ENCODE data around the gene TDRD1. TPM values are rescaled to one million over a fixed set of nuclear protein-coding genes. Genes with fewer than 3 reads are reported as not detected.

TDRD1 gene
- total and polyA plus RNA-seq, 9 of the 15 experiments (the other 6 are each of a cell fraction or from before 2014, with no cell fraction given) = not detected

DNA sequence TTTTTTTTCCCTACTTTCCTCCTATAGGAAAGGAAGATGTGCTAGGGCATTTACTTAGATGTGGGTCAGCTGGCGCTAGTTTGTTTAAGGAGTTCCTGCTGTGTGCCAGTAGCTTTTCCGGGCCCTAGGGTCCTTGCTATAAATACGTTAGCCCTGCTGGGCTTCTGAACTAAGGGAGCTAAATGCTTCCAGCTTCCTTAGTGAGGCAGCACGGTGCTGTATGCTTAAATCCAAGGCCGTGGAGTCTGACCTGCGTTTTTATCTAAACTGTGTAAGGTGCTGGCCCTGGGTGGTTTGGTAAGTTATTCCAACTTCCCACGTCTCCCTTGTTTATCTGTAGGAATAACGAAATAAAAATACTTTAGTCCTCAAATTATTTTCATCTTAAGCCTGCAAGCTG, 594 bp downstream of the TDRD1 start (continued):
- TF ChIP-seq SAFB2 (IDR thresholded peaks at IDR 0.05; ENCODE audit: borderline replicate concordance, low read depth, low read length, severe bottlenecking) (no peak), GMEB1 (CRISPR knock-in tag; IDR thresholded peaks at IDR 0.05) (no peak), HNRNPK (IDR thresholded peaks at IDR 0.05; ENCODE audit: low read depth, low read length, poor library complexity, severe bottlenecking) (no peak), EGR1 (conservative IDR thresholded peaks at IDR 0.05) (no peak), ZNF436 (CRISPR knock-in tag; IDR thresholded peaks at IDR 0.05) (no peak), ZNF507 (tag; conservative IDR thresholded peaks at IDR 0.05) (no peak)

DNA sequence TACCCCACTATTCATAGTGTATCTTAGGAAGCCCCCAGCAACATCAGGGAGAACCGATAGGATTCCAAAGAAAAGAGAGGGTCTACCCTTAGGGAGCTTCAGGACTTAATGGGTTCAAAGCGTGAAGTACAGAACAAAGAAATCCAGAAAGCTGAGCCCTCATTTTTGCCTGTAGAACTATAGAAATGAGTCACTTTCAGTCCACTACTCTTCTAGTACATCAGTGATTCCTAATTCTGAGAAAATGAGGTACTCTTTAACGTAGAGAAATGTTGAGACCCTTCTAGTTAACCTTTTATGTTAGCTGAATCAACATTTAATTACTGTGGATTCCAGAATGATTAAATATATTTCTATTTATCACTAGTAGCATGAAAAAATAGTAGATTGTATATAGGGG, 1.8 kb downstream of the TDRD1 start:
- H3K36me3 ChIP-seq (ENCODE audit: control insufficient read depth, insufficient read depth, low read length) = no peaks in the 10 kb centered on the region
- no peak overlapping the region for H3K4me3 ChIP-seq
- POLR2A ChIA-PET = interaction anchor here (1.2 kb wide), 1 partner anchor 18 kb away, joined by 3 read pairs; no protein-coding TSS in a partner anchor
- DNase-seq (ENCODE audit: extremely low read depth in 1 of 4, low spot score in 3 of 4) = no peak
- ATAC-seq = no peak
- H3K4me1 ChIP-seq (replicated peaks in 1 of 2; ENCODE audit: control insufficient read depth in 2 of 2, insufficient read depth in 2 of 2, low read length in 2 of 2) = no peaks in the 10 kb centered on the region
- no peaks in the 10 kb centered on the region for H3K79me2 ChIP-seq (ENCODE audit: control insufficient read depth, insufficient read depth, low read length)
- no peaks in the 10 kb centered on the region for H3K9me1 ChIP-seq (ENCODE audit: control insufficient read depth, insufficient read depth, low read length)
- no peak overlapping the region for H3K27ac ChIP-seq (ENCODE audit: extremely low read depth, low read depth, low read length)
- no TSS peak for BruUV-seq (replicated peaks)
- in situ Hi-C loops (cut with MboI) = no loop called here
- FAIRE-seq = no peak
- intact Hi-C loops (cut with micrococcal nuclease) = no loop called here
- no peaks in the 10 kb centered on the region; a peak in 2 of 5 replicates for H3K27me3 ChIP-seq (ENCODE audit: control insufficient read depth in 2 of 2, insufficient read depth in 2 of 2, low read length in 2 of 2)
- no peak for TF ChIP-seq TCF7L2 (IDR thresholded peaks at IDR 0.05; ENCODE audit: low read depth, low read length)
- no peak for TF ChIP-seq ATF3 (IDR thresholded peaks at IDR 0.05)
- TF ChIP-seq ATF3 (CRISPR knock-in tag; conservative IDR thresholded peaks at IDR 0.05) = no peak
- no peak for TF ChIP-seq FOXA3 (CRISPR knock-in tag; conservative IDR thresholded peaks at IDR 0.05 in 1 of 2, IDR thresholded peaks at IDR 0.05 in 1 of 2)
- no peak for TF ChIP-seq MIER1 (IDR thresholded peaks at IDR 0.05; ENCODE audit: low read depth)
- no peak for TF ChIP-seq CBX8 (IDR thresholded peaks at IDR 0.05; ENCODE audit: borderline replicate concordance, extremely low read depth, low read depth, low read length, poor library complexity, severe bottlenecking)
- TF ChIP-seq MBD1 (CRISPR knock-in tag; IDR thresholded peaks at IDR 0.05) = no peak
- TF ChIP-seq POLR2B (IDR thresholded peaks at IDR 0.05; ENCODE audit: low read depth, partially characterized antibody) = no peak
- no peak overlapping the region for H3K4me2 ChIP-seq (ENCODE audit: insufficient read depth, low read length)
- H4K20me1 ChIP-seq (replicated peaks; ENCODE audit: control insufficient read depth, insufficient read depth, low read length) = no peaks in the 10 kb centered on the region
- CTCF ChIA-PET (ENCODE audit: low intra/inter-chr PET ratio) = no interaction called here
- no peak overlapping the region for H3K9ac ChIP-seq (ENCODE audit: insufficient read depth in 1 of 2, low read depth in 2 of 2, low read length in 2 of 2)
- H3K9me3 ChIP-seq (replicated peaks; ENCODE audit: control insufficient read depth, insufficient read depth, low read depth, low read length) = no peaks in the 10 kb centered on the region
- WGBS (ENCODE audit: insufficient coverage, low coverage, missing lambda C conversion rate) = 19% methylated on average over 3 of the region's 3 CpGs
- no peak overlapping the region for H2AFZ ChIP-seq (ENCODE audit: low read depth, low read length)
